Esophagus squamous epithelium (tissue), 4 donors: ENCODE measurements around the gene FCSK.

ENCODE experiments used
- POLR2A ChIP-seq, 4 donors: fragments of 450-650 bp; IDR thresholded peaks; one replicate each; pipeline ENCODE4 v1.6.1; 2017; ENCODE audit warnings: antibody characterized with exemption in 4 of 4, mild to moderate bottlenecking in 4 of 4, moderate library complexity in 3 of 4
- TF ChIP-seq, protein P1 (sequence below), 6 experiments: fragments of 450-650 bp in 4 of 6; fragments of 200-600 bp in 2 of 6; sonication (generic) in 2 of 6; IDR thresholded peaks; one replicate each; pipeline ENCODE4 v1.5.1; 2016 to 2019; ENCODE audit warnings: antibody characterized with exemption in 6 of 6, mild to moderate bottlenecking in 4 of 6, moderate library complexity in 4 of 6

- TF ChIP-seq, protein P1, sequence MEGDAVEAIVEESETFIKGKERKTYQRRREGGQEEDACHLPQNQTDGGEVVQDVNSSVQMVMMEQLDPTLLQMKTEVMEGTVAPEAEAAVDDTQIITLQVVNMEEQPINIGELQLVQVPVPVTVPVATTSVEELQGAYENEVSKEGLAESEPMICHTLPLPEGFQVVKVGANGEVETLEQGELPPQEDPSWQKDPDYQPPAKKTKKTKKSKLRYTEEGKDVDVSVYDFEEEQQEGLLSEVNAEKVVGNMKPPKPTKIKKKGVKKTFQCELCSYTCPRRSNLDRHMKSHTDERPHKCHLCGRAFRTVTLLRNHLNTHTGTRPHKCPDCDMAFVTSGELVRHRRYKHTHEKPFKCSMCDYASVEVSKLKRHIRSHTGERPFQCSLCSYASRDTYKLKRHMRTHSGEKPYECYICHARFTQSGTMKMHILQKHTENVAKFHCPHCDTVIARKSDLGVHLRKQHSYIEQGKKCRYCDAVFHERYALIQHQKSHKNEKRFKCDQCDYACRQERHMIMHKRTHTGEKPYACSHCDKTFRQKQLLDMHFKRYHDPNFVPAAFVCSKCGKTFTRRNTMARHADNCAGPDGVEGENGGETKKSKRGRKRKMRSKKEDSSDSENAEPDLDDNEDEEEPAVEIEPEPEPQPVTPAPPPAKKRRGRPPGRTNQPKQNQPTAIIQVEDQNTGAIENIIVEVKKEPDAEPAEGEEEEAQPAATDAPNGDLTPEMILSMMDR (IDR thresholded peaks at IDR 0.05), result no peak
- no peak for TF ChIP-seq POLR2A (IDR thresholded peaks at IDR 0.05)
These were observed 22.1 kb downstream of the FCSK start for GRCh38 chr16:70476272-70477020.
